Lower lobe of right lung (tissue), 2 donors: ENCODE results near the gene SIRT1. TPM values are rescaled to one million over a fixed set of nuclear protein-coding genes. Genes with fewer than 3 reads are reported as not detected.

Experiments used
- ATAC-seq, 2 donors: fragments of 200-7000 bp; cut with Tn5 transposase; one replicate each; pipeline ENCODE4 v1.9.1; 2020 to 2022; ENCODE audit warnings: mild to moderate bottlenecking in 2 of 2, moderate library complexity in 2 of 2
- DNase-seq: peaks from one replicate; pipeline ENCODE4 v3.0.0-alpha.2; 2020
- H3K27ac ChIP-seq: fragments of 200-600 bp; one replicate; pipeline ENCODE4 v1.8.0; 2022
- H3K27me3 ChIP-seq: fragments of 200-600 bp; one replicate; pipeline ENCODE4 v1.8.0; 2022; ENCODE audit warnings: low read depth
- H3K36me3 ChIP-seq: fragments of 200-600 bp; one replicate; pipeline ENCODE4 v1.8.0; 2022; ENCODE audit warnings: mild to moderate bottlenecking
- H3K4me1 ChIP-seq: fragments of 200-600 bp; one replicate; pipeline ENCODE4 v1.8.0; 2022
- H3K4me3 ChIP-seq: fragments of 200-600 bp; one replicate; pipeline ENCODE4 v1.8.0; 2022; ENCODE audit warnings: mild to moderate bottlenecking
- H3K9me3 ChIP-seq: fragments of 200-600 bp; one replicate; pipeline ENCODE4 v1.8.0; 2022
- CTCF ChIP-seq: fragments of 200-600 bp; IDR thresholded peaks from one replicate; pipeline ENCODE4 v1.8.0; 2022; ENCODE audit warnings: antibody characterized with exemption, mild to moderate bottlenecking
- intact Hi-C: fragments of 100-400 bp; cut with DNase I; formaldehyde crosslinking; loops from one replicate; pipeline ENCODE4 v1.11.0; 2022
- total RNA-seq: library from RNA; stranded (reverse); fragmentation: NEBNext Ultra II Directional; extraction: Animal tissue kit (Norgen Biotek cat#: 25700); gene quantifications from one replicate; pipeline ENCODE4 v1.2.1, GENCODE V29; 2021
- donor health status: DM: no; HTN: yes; CAD: no; lungs with severe emphysema.

Gene SIRT1
- total RNA-seq, 1 donor from 2014 or later = 21.0 TPM

- H3K9me3 ChIP-seq = no peaks in the 10 kb centered on the region
- intact Hi-C loops = no loop called here
- peaks cover 62% of the 10 kb centered on the region for H3K36me3 ChIP-seq
- no peak for ATAC-seq
- no peak overlapping the region for H3K4me3 ChIP-seq
- TF ChIP-seq CTCF = no peak
- H3K27me3 ChIP-seq = no peaks in the 10 kb centered on the region
- no peak overlapping the region for H3K27ac ChIP-seq
- no peaks in the 10 kb centered on the region for H3K4me1 ChIP-seq
- DNase-seq = no peak
Observed at GRCh38 chr10:67925449-67926005, 41.1 kb downstream of the SIRT1 start.

- intact Hi-C loops = no loop called here
Observed at GRCh38 chr10:67926951-67927350, 42.5 kb downstream of the SIRT1 start.

GRCh38 chr10:67933199-67933598 is 48.7 kb downstream of the SIRT1 start:
- DNase-seq (no peak), ATAC-seq (no peak)
- TF ChIP-seq CTCF = no peak
- intact Hi-C loops = no loop called here
- no peaks in the 10 kb centered on the region for H3K4me1 ChIP-seq
- H3K9me3 ChIP-seq = no peaks in the 10 kb centered on the region
- no peak overlapping the region for H3K27ac ChIP-seq
- H3K27me3 ChIP-seq = no peaks in the 10 kb centered on the region
- no peak overlapping the region for H3K4me3 ChIP-seq
- H3K36me3 ChIP-seq = peaks cover 77% of the 10 kb centered on the region

More at GRCh38 chr10:67926951-67927350, 42.5 kb downstream of the SIRT1 start:
- Histone ChIP-seq H3K9me3 (no peaks in the 10 kb centered on the region), H3K4me3 (no peak overlapping the region), H3K27ac (no peak overlapping the region), H3K36me3 (peaks cover 72% of the 10 kb centered on the region), H3K27me3 (no peaks in the 10 kb centered on the region), H3K4me1 (no peaks in the 10 kb centered on the region)
- ATAC-seq (no peak), DNase-seq (no peak)
- no peak for TF ChIP-seq CTCF

- intact Hi-C loops = no loop called here
- Histone ChIP-seq H3K36me3 (peaks cover 83% of the 10 kb centered on the region), H3K4me3 (no peak overlapping the region), H3K27me3 (no peaks in the 10 kb centered on the region), H3K4me1 (no peaks in the 10 kb centered on the region), H3K27ac (no peak overlapping the region), H3K9me3 (no peaks in the 10 kb centered on the region)
- ATAC-seq (no peak), DNase-seq (no peak)
- TF ChIP-seq CTCF = no peak
Observed at GRCh38 chr10:67934336-67934735, 49.9 kb downstream of the SIRT1 start.

- DNase-seq = no peak
- intact Hi-C loops = no loop called here
- no peak for TF ChIP-seq CTCF
- Histone ChIP-seq H3K36me3 (peaks cover 91% of the 10 kb centered on the region), H3K9me3 (no peaks in the 10 kb centered on the region), H3K27me3 (no peaks in the 10 kb centered on the region), H3K4me3 (no peak overlapping the region), H3K27ac (no peak overlapping the region), H3K4me1 (no peaks in the 10 kb centered on the region)
- ATAC-seq = no peak
Observed at GRCh38 chr10:67935223-67935622, 50.8 kb downstream of the SIRT1 start.

GRCh38 chr10:67936416-67936815 is 52.0 kb downstream of the SIRT1 start:
- no peak overlapping the region for H3K27ac ChIP-seq
- no peaks in the 10 kb centered on the region for H3K4me1 ChIP-seq
- TF ChIP-seq CTCF = no peak
- H3K4me3 ChIP-seq = no peak overlapping the region
- DNase-seq (no peak), ATAC-seq (no peak)
- no peaks in the 10 kb centered on the region for H3K27me3 ChIP-seq
- no peaks in the 10 kb centered on the region for H3K9me3 ChIP-seq
- intact Hi-C loops = no loop called here
- H3K36me3 ChIP-seq = peaks cover 87% of the 10 kb centered on the region
